CD4-positive, alpha-beta T cell treated with Interleukin-2 at 100 ng/mL for 4 hours (primary cell): ENCODE results near the gene MALRD1.

Experiments used
- DNase-seq: peaks from one replicate; pipeline ENCODE4 v3.0.0-alpha.2; 2020; ENCODE audit warnings: low spot score

Gene MALRD1

GRCh38 chr10:19226025-19226424, 177.4 kb downstream of the MALRD1 start:
- DNase-seq, result no peak

GRCh38 chr10:19231034-19231433, 182.4 kb downstream of the MALRD1 start:
- DNase-seq, result no peak

- DNase-seq, result no peak
These were observed 197.5 kb downstream of the MALRD1 start for GRCh38 chr10:19245889-19246752.

- no peak for DNase-seq
These were observed 199.2 kb downstream of the MALRD1 start for GRCh38 chr10:19247843-19248242.

- no peak for DNase-seq
These were observed 201.9 kb downstream of the MALRD1 start for GRCh38 chr10:19250546-19250945.

- no peak for DNase-seq
These were observed 203.9 kb downstream of the MALRD1 start for GRCh38 chr10:19252531-19252930.

GRCh38 chr10:19256331-19256730, 207.7 kb downstream of the MALRD1 start:
- no peak for DNase-seq

- no peak for DNase-seq
These were observed 214.7 kb downstream of the MALRD1 start for GRCh38 chr10:19263262-19263661.

- DNase-seq, result no peak
These were observed 234.7 kb downstream of the MALRD1 start for GRCh38 chr10:19283285-19283684.

GRCh38 chr10:19283786-19284185, 235.2 kb downstream of the MALRD1 start:
- no peak for DNase-seq

- DNase-seq, result no peak
These were observed 242.2 kb downstream of the MALRD1 start for GRCh38 chr10:19290770-19291169.

GRCh38 chr10:19294233-19294632, 245.6 kb downstream of the MALRD1 start:
- DNase-seq, result no peak

GRCh38 chr10:19299645-19300044, 251.0 kb downstream of the MALRD1 start:
- no peak for DNase-seq

- DNase-seq, result no peak
These were observed 253.5 kb downstream of the MALRD1 start for GRCh38 chr10:19302117-19302516.

GRCh38 chr10:19310066-19310465, 261.5 kb downstream of the MALRD1 start:
- DNase-seq, result no peak

GRCh38 chr10:19316204-19316870, 267.7 kb downstream of the MALRD1 start:
- DNase-seq, result no peak

GRCh38 chr10:19317952-19318351, 269.4 kb downstream of the MALRD1 start:
- DNase-seq, result no peak

GRCh38 chr10:19325581-19325980, 277.0 kb downstream of the MALRD1 start:
- DNase-seq, result no peak

- DNase-seq, result no peak
These were observed 280.0 kb downstream of the MALRD1 start for GRCh38 chr10:19328582-19328981.

- DNase-seq, result no peak
These were observed 280.9 kb downstream of the MALRD1 start for GRCh38 chr10:19329475-19329874.

GRCh38 chr10:19332304-19332703, 283.7 kb downstream of the MALRD1 start:
- no peak for DNase-seq

GRCh38 chr10:19333631-19334030, 285.0 kb downstream of the MALRD1 start:
- no peak for DNase-seq

- no peak for DNase-seq
These were observed 299.0 kb downstream of the MALRD1 start for GRCh38 chr10:19347621-19348020.

- no peak for DNase-seq
These were observed 318.6 kb downstream of the MALRD1 start for GRCh38 chr10:19367176-19367575.
